22Rv1 (cell line): ENCODE results near the gene KANSL1.

Source experiments
- H3K27ac ChIP-seq: fragments of 450-650 bp; 2 replicates; pipeline ENCODE4 v1.5.1; 2017
- ZFX ChIP-seq: fragments of 450-650 bp; IDR thresholded peaks from 2 replicates; pipeline ENCODE4 v1.6.1; 2017; ENCODE audit warnings: antibody characterized with exemption, borderline replicate concordance
- TF ChIP-seq, protein P1 (sequence below): fragments of 450-650 bp; IDR thresholded peaks from 2 replicates; pipeline ENCODE4 v1.5.1; 2017; ENCODE audit warnings: mild to moderate bottlenecking

Gene KANSL1

DNA sequence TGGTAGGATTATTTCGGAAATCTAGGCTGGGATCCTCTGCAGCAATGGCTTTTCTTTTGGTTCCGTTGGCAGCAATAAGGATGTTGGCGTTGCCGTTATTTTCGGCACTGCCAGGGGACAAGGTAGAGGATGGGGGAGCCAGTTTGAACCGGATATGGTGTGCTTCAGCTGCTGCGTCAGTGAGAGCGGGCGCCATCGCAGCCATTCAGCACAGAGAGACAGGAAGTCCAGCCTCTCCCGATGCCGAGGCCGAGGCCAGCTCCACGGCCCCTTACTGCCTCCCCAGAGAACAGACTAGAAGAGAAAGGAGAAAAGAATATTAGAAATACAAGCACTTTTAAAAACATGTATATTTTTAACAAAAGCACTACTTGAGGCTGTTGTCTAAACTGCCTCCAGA is 21.3 kb downstream of the KANSL1 start:
- no peak overlapping the region for H3K27ac ChIP-seq
- TF ChIP-seq ZFX = no peak
- TF ChIP-seq, protein P1, sequence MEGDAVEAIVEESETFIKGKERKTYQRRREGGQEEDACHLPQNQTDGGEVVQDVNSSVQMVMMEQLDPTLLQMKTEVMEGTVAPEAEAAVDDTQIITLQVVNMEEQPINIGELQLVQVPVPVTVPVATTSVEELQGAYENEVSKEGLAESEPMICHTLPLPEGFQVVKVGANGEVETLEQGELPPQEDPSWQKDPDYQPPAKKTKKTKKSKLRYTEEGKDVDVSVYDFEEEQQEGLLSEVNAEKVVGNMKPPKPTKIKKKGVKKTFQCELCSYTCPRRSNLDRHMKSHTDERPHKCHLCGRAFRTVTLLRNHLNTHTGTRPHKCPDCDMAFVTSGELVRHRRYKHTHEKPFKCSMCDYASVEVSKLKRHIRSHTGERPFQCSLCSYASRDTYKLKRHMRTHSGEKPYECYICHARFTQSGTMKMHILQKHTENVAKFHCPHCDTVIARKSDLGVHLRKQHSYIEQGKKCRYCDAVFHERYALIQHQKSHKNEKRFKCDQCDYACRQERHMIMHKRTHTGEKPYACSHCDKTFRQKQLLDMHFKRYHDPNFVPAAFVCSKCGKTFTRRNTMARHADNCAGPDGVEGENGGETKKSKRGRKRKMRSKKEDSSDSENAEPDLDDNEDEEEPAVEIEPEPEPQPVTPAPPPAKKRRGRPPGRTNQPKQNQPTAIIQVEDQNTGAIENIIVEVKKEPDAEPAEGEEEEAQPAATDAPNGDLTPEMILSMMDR = no peak

- H3K27ac ChIP-seq = no peak overlapping the region
- no peak for TF ChIP-seq ZFX
- TF ChIP-seq, protein P1 = no peak
These were observed 22.4 kb downstream of the KANSL1 start for GRCh38 chr17:46170639-46171429.

DNA sequence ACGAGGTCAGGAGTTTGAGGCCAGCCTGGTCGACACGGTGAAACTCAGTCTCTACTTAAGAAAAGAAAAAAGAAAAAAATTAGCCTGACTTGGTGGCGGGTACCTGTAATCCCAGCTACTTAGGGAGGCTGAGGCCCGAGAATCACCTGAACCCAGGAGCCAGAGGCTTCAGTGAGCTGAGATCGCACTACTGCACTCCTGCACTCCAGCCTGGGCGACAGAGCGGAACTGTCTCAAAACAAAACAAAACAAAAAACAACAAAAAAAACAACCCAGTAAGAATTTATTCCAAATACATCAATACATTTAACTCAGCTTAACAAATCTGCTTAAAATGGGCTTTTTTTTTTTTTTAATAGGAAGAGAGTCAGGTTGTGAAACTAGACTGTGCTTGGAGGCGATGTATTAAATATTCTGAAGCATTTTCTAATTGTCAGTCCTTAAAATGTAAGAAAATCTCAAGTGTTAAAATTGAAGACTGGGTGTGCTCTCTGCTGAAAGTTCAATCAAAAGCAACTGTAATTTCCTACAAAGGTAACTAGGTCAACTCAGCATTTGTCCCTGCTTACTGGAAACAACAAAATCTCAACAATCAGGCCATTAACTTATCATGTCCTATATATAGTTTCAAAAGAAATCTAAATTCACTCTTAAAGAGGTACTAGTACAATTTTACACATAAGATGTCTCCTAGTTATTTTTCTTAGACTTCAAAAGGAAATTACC is 23.2 kb downstream of the KANSL1 start:
- TF ChIP-seq ZFX = no peak
- TF ChIP-seq, protein P1 = no peak
- no peak overlapping the region for H3K27ac ChIP-seq

DNA sequence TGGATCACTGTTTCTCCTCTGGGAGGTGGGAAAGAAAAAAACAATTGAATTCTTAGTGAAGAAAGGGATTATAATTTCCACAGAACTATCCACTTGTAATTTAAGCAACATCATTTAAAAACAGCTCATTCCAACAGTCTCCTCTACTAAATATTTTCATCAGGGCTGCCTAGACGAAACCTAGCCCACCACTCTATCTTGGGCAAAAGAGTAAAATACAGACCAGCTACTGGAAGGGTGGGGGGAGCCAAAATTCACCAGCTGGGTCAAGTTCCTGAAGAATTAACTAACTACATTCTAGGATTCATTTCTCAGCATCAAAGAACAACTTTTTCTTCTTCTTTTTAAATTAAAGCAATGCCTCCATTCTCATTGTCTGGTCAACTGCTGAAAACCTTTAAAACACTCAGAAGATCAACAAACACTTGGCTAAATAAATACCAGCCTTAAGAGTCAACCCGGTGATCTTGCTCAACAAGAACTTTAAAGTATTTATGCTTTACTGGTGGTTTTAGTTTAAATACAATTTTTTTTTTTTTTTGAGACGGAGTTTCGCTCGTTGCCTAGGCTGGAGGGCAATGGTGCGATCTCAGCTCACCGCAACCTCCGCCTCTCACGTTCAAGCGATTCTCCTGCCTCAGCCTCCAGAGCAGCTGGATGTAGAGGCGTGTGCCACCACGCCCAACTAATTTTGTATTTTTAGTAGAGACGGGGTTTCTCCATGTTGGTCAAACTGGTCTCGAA is 25.2 kb downstream of the KANSL1 start:
- TF ChIP-seq ZFX = no peak
- TF ChIP-seq, protein P1 = no peak
- no peak overlapping the region; the same call in 1 of the 2 replicates for H3K27ac ChIP-seq

DNA sequence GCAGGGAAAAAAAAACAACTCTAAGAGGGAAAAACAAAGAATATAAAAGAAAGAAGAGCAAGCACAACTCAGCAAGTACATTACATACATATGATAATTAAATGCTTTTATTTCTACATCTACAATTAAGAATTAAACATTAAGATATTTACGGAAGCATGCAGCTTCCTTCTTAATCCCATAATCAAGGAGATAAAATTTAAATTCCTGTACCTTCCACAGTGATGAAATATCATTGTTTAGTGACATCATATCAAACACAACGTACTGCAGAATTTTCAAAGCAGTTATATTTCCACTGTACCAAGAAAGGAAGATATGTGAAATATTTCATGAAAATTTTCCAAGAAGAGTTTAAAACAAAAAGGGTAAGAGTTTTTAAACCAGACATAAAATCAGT is 26.0 kb downstream of the KANSL1 start:
- TF ChIP-seq, protein P1 = no peak
- no peak for TF ChIP-seq ZFX
- H3K27ac ChIP-seq = 0 out of 2 replicates have a peak overlapping the region, but pooled peaks have one; percentile 0

GRCh38 chr17:46166692-46167249 is 26.5 kb downstream of the KANSL1 start:
- H3K27ac ChIP-seq = 0 out of 2 replicates have a peak overlapping the region, but pooled peaks have one; percentile 0
- no peak for TF ChIP-seq ZFX
- TF ChIP-seq, protein P1 = no peak
